GDM1 (cell line): ENCODE data around the gene LPP.

Experiments used
- DNase-seq: peaks from one replicate; lab custom pipeline; 2025; lab: John Stamatoyannopoulos, UW

Gene LPP

GRCh38 chr3:188473591-188474288 is 319.8 kb downstream of the LPP start:
- DNase-seq = no peak

GRCh38 chr3:188476935-188477334 is 323.0 kb downstream of the LPP start:
- no peak for DNase-seq

GRCh38 chr3:188480011-188480410 is 326.1 kb downstream of the LPP start:
- no peak for DNase-seq

- no peak for DNase-seq
Measured at GRCh38 chr3:188482929-188483328, 329.0 kb downstream of the LPP start.

- DNase-seq = no peak
Measured at GRCh38 chr3:188486126-188486525, 332.2 kb downstream of the LPP start.

GRCh38 chr3:188486952-188487351 is 333.0 kb downstream of the LPP start:
- DNase-seq = no peak

- DNase-seq = no peak
Measured at GRCh38 chr3:188487652-188488051, 333.7 kb downstream of the LPP start.

- DNase-seq = no peak
Measured at GRCh38 chr3:188488801-188489200, 334.8 kb downstream of the LPP start.

- DNase-seq = no peak
Measured at GRCh38 chr3:188489639-188490405, 335.9 kb downstream of the LPP start.

- DNase-seq = no peak
Measured at GRCh38 chr3:188490416-188490815, 336.5 kb downstream of the LPP start.

- DNase-seq = no peak
Measured at GRCh38 chr3:188491276-188491687, 337.3 kb downstream of the LPP start.

- DNase-seq = no peak
Measured at GRCh38 chr3:188496390-188496789, 342.4 kb downstream of the LPP start.

- DNase-seq = no peak
Measured at GRCh38 chr3:188497021-188497420, 343.1 kb downstream of the LPP start.

GRCh38 chr3:188503647-188504046 is 349.7 kb downstream of the LPP start:
- no peak for DNase-seq

- DNase-seq = no peak
Measured at GRCh38 chr3:188505151-188505550, 351.2 kb downstream of the LPP start.

- no peak for DNase-seq
Measured at GRCh38 chr3:188505911-188506310, 352.0 kb downstream of the LPP start.

GRCh38 chr3:188506446-188506845 is 352.5 kb downstream of the LPP start:
- no peak for DNase-seq

- DNase-seq = peak; percentile 15
Measured at GRCh38 chr3:188507244-188507720, 353.3 kb downstream of the LPP start.

GRCh38 chr3:188508454-188508853 is 354.5 kb downstream of the LPP start:
- DNase-seq = no peak

- DNase-seq = no peak
Measured at GRCh38 chr3:188509316-188509715, 355.4 kb downstream of the LPP start.

- DNase-seq = no peak
Measured at GRCh38 chr3:188510366-188510765, 356.4 kb downstream of the LPP start.

- no peak for DNase-seq
Measured at GRCh38 chr3:188513662-188514328, 359.8 kb downstream of the LPP start.

GRCh38 chr3:188516515-188516914 is 362.6 kb downstream of the LPP start:
- no peak for DNase-seq
